ENCODE measurements around the gene HNRNPU.

The HNRNPU gene

GRCh38 chr1:244850896-244851295 is 13.4 kb downstream of the HNRNPU start:
- H3K4me3 ChIP-seq (ENCODE audit: low read depth, low read length) = no peak overlapping the region
- DNase-seq (ENCODE audit: low read depth) = no peak
- no peak for TF ChIP-seq CTCF (IDR thresholded peaks at IDR 0.05; ENCODE audit: control insufficient read depth, extremely low read depth, insufficient read depth)

- no peak for TF ChIP-seq CTCF (IDR thresholded peaks at IDR 0.05; ENCODE audit: control insufficient read depth, extremely low read depth, insufficient read depth)
- no peak for DNase-seq (ENCODE audit: low read depth)
- H3K4me3 ChIP-seq (ENCODE audit: low read depth, low read length) = no peak overlapping the region
Measured at GRCh38 chr1:244850099-244850852, 14.1 kb downstream of the HNRNPU start.

GRCh38 chr1:244849189-244849866 is 15.0 kb downstream of the HNRNPU start:
- H3K4me3 ChIP-seq (ENCODE audit: low read depth, low read length) = no peak overlapping the region
- no peak for DNase-seq (ENCODE audit: low read depth)
- TF ChIP-seq CTCF (IDR thresholded peaks at IDR 0.05; ENCODE audit: control insufficient read depth, extremely low read depth, insufficient read depth) = no peak

- TF ChIP-seq CTCF (IDR thresholded peaks at IDR 0.05; ENCODE audit: control insufficient read depth, extremely low read depth, insufficient read depth) = no peak
- no peak overlapping the region for H3K4me3 ChIP-seq (ENCODE audit: low read depth, low read length)
- no peak for DNase-seq (ENCODE audit: low read depth)
Measured at GRCh38 chr1:244846653-244847052, 17.7 kb downstream of the HNRNPU start.

- no peak for TF ChIP-seq CTCF (IDR thresholded peaks at IDR 0.05; ENCODE audit: control insufficient read depth, extremely low read depth, insufficient read depth)
- H3K4me3 ChIP-seq (ENCODE audit: low read depth, low read length) = no peak overlapping the region
- DNase-seq (ENCODE audit: low read depth) = no peak
Measured at GRCh38 chr1:244844155-244845121, 19.9 kb downstream of the HNRNPU start.

GRCh38 chr1:244843148-244843978 is 21.0 kb downstream of the HNRNPU start:
- TF ChIP-seq CTCF (IDR thresholded peaks at IDR 0.05; ENCODE audit: control insufficient read depth, extremely low read depth, insufficient read depth) = no peak
- no peak for DNase-seq (ENCODE audit: low read depth)
- no peak overlapping the region for H3K4me3 ChIP-seq (ENCODE audit: low read depth, low read length)

Data from LNCaP clone FGC (cell line).